H1 (cell line): ENCODE data around the gene ZMIZ1. TPM values are rescaled to one million over a fixed set of nuclear protein-coding genes. Genes with fewer than 3 reads are reported as not detected.

Experiments used
- CTCF ChIA-PET: fragments of 300-600 bp; sonication (Branson Sonifier 250); formaldehyde crosslinking; loops from one replicate; lab custom pipeline; 2021; ENCODE audit not compliant: partially characterized antibody; lab: Charles Lee
- POLR2A ChIA-PET: fragments of 300-600 bp; sonication (Branson Sonifier 250); formaldehyde crosslinking; loops from one replicate; lab custom pipeline; 2021; ENCODE audit warnings: inconsistent platforms; ENCODE audit not compliant: partially characterized antibody; lab: Charles Lee
- DNase-seq, 2 experiments: peaks; one replicate each; pipeline versions ENCODE4 v3.0.0 to v3.0.0-alpha.2; 2010 to 2022; ENCODE audit warnings: low spot score in 2 of 2, low read depth in 1 of 2, mixed read lengths in 1 of 2
- FAIRE-seq: peaks from 2 replicates; lab custom pipeline; 2011; peaks lifted over from hg19 to GRCh38; lab: Jason Lieb, UNC
- H2AFZ ChIP-seq: 2 replicates; pipeline ENCODE4 v1.8.1; 2012; ENCODE audit warnings: low read length, inconsistent platforms
- H2AK5ac ChIP-seq: 2 replicates; pipeline ENCODE4 v1.6.1; 2013; ENCODE audit warnings: low read depth, low read length
- H2BK120ac ChIP-seq: replicated peaks from 2 replicates; pipeline ENCODE3; 2013; ENCODE audit warnings: low read depth, low read length, inconsistent platforms
- H2BK12ac ChIP-seq: 2 replicates; pipeline ENCODE4 v1.6.1; 2013; ENCODE audit warnings: low read depth, low read length
- H2BK15ac ChIP-seq: 2 replicates; pipeline ENCODE4 v1.6.1; 2013; ENCODE audit warnings: low read length
- H2BK20ac ChIP-seq: 2 replicates; pipeline ENCODE4 v1.6.1; 2013; ENCODE audit warnings: low read length
- H2BK5ac ChIP-seq: 2 replicates; pipeline ENCODE4 v1.6.1; 2013; ENCODE audit warnings: low read depth, low read length
- H3K14ac ChIP-seq: 2 replicates; pipeline ENCODE4 v1.6.1; 2013; ENCODE audit warnings: inconsistent platforms; ENCODE audit not compliant: insufficient read length
- H3K18ac ChIP-seq: 2 replicates; pipeline ENCODE4 v1.6.1; 2013; ENCODE audit warnings: low read length; ENCODE audit errors: extremely low read depth
- H3K23ac ChIP-seq: 2 replicates; pipeline ENCODE4 v1.6.1; 2013; ENCODE audit warnings: inconsistent platforms; ENCODE audit not compliant: insufficient read length
- H3K23me2 ChIP-seq: 2 replicates; pipeline ENCODE4 v1.6.1; 2013; ENCODE audit warnings: low read depth, low read length
- H3K27ac ChIP-seq: 2 replicates; pipeline ENCODE4 v1.6.1; 2011; ENCODE audit warnings: low read depth, low read length, inconsistent platforms
- H3K27me3 ChIP-seq, 4 experiments: replicated peaks in 1 of 4; 1 replicate in 1 of 4; 2 replicates in 3 of 4; pipeline versions ENCODE4 v1.6.1 to v1.8.1; 2011 to 2013; ENCODE audit warnings: low read length in 3 of 4, mild to moderate bottlenecking in 3 of 4, inconsistent platforms in 2 of 4, mixed read lengths in 2 of 4, moderate library complexity in 1 of 4; ENCODE audit not compliant: control insufficient read depth in 3 of 4, insufficient read depth in 3 of 4; ENCODE audit errors: extremely low read depth in 1 of 4
- H3K36me3 ChIP-seq, 4 experiments: 2 replicates each; pipeline versions ENCODE4 v1.6.1 to v1.8.1; 2011 to 2013; ENCODE audit warnings: mild to moderate bottlenecking in 4 of 4, low read length in 3 of 4, moderate library complexity in 2 of 4, control low read depth in 1 of 4, inconsistent platforms in 1 of 4; ENCODE audit not compliant: insufficient read depth in 4 of 4, control insufficient read depth in 2 of 4
- H3K4ac ChIP-seq: replicated peaks from 2 replicates; pipeline ENCODE3; 2013; ENCODE audit warnings: low read length, low read depth, mixed read lengths, inconsistent platforms; ENCODE audit not compliant: insufficient read length
- H3K4me1 ChIP-seq, 4 experiments: replicated peaks in 1 of 4; 1 replicate in 1 of 4; 2 replicates in 3 of 4; pipeline versions ENCODE4 v1.6.1 to v1.8.1; 2011 to 2013; ENCODE audit warnings: low read length in 3 of 4, inconsistent platforms in 2 of 4, mixed read lengths in 1 of 4; ENCODE audit not compliant: insufficient read depth in 4 of 4, control insufficient read depth in 3 of 4
- H3K4me2 ChIP-seq, 2 experiments: 2 replicates each; pipeline versions ENCODE4 v1.6.1 to v1.8.1; 2011 to 2013; ENCODE audit warnings: low read depth in 2 of 2, low read length in 2 of 2, control low read depth in 1 of 2, inconsistent platforms in 1 of 2, mild to moderate bottlenecking in 1 of 2; ENCODE audit not compliant: insufficient read depth in 1 of 2
- H3K4me3 ChIP-seq, 4 experiments: fragments of 200-600, 300-600 bp in 1 of 4; sonication (generic), shearing (Covaris generic), sonication (Bioruptor Twin) in 1 of 4; 2 replicates each; pipeline versions ENCODE4 v1.5.1 to v1.8.1; 2011 to 2016; ENCODE audit warnings: low read length in 4 of 4, low read depth in 3 of 4, control low read depth in 2 of 4, inconsistent platforms in 2 of 4, mild to moderate bottlenecking in 2 of 4, mixed read lengths in 1 of 4, moderate library complexity in 1 of 4; ENCODE audit not compliant: insufficient read depth in 2 of 4; ENCODE audit errors: extremely low read depth in 1 of 4
- H3K56ac ChIP-seq: replicated peaks from 2 replicates; pipeline ENCODE3; 2013; ENCODE audit warnings: low read depth, mild to moderate bottlenecking, mixed read lengths, low read length, inconsistent platforms; ENCODE audit not compliant: insufficient read length
- H3K79me1 ChIP-seq: 2 replicates; pipeline ENCODE4 v1.6.1; 2013; ENCODE audit warnings: low read depth, low read length, control low read depth
- H3K79me2 ChIP-seq, 2 experiments: 2 replicates each; pipeline versions ENCODE4 v1.6.1 to v1.8.1; 2012 to 2013; ENCODE audit warnings: low read length in 2 of 2, mild to moderate bottlenecking in 2 of 2, inconsistent platforms in 1 of 2; ENCODE audit not compliant: insufficient read depth in 2 of 2, control insufficient read depth in 1 of 2
- H3K9ac ChIP-seq, 4 experiments: replicated peaks in 1 of 4; 1 replicate in 1 of 4; 2 replicates in 3 of 4; pipeline versions ENCODE4 v1.6.1 to v1.8.1; 2011 to 2013; ENCODE audit warnings: low read depth in 3 of 4, low read length in 3 of 4, control low read depth in 2 of 4, mild to moderate bottlenecking in 2 of 4, moderate library complexity in 2 of 4, inconsistent platforms in 1 of 4; ENCODE audit errors: extremely low read depth in 1 of 4
- H3K9me3 ChIP-seq, 2 experiments: 2 replicates each; pipeline versions ENCODE4 v1.6.1 to v1.8.1; 2012 to 2013; ENCODE audit warnings: mild to moderate bottlenecking in 2 of 2, moderate library complexity in 2 of 2, control low read depth in 1 of 2, inconsistent platforms in 1 of 2, low read depth in 1 of 2, low read length in 1 of 2, mixed read lengths in 1 of 2; ENCODE audit not compliant: insufficient read depth in 2 of 2
- H4K20me1 ChIP-seq, 2 experiments: replicated peaks in 1 of 2; 2 replicates each; pipeline versions ENCODE3 to v1.8.1; 2011 to 2013; ENCODE audit warnings: inconsistent platforms in 2 of 2, low read length in 2 of 2, mild to moderate bottlenecking in 1 of 2; ENCODE audit not compliant: insufficient read depth in 2 of 2, control insufficient read depth in 1 of 2
- H4K5ac ChIP-seq: 2 replicates; pipeline ENCODE4 v1.6.1; 2013; ENCODE audit warnings: low read length, low read depth, mixed read lengths, inconsistent platforms; ENCODE audit not compliant: insufficient read length
- H4K8ac ChIP-seq: 2 replicates; pipeline ENCODE4 v1.8.0; 2013; ENCODE audit warnings: mild to moderate bottlenecking, moderate library complexity, low read length, inconsistent platforms; ENCODE audit not compliant: insufficient read depth; ENCODE audit errors: extremely low read depth
- H4K91ac ChIP-seq: replicated peaks from 2 replicates; pipeline ENCODE3; 2013; ENCODE audit warnings: low read length, mixed read lengths, inconsistent platforms; ENCODE audit not compliant: insufficient read length
- NRF1 ChIP-seq: IDR thresholded peaks from 2 replicates; pipeline ENCODE4 v1.6.1; 2011; ENCODE audit warnings: mild to moderate bottlenecking, low read depth, low read length, improper control_type of control experiment
- PHF8 ChIP-seq: fragments of 200-600 bp; sonication (generic); conservative IDR thresholded peaks from 2 replicates; pipeline ENCODE4 v1.7.1; 2012; ENCODE audit warnings: low read depth, mild to moderate bottlenecking, inconsistent platforms, low read length, moderate library complexity
- POU5F1 ChIP-seq: IDR thresholded peaks from 2 replicates; pipeline ENCODE4 v1.6.1; 2011; ENCODE audit warnings: low read depth, mild to moderate bottlenecking, low read length, moderate library complexity
- SP4 ChIP-seq: IDR thresholded peaks from 2 replicates; pipeline ENCODE4 v1.6.1; 2012; ENCODE audit warnings: low read length, inconsistent platforms
- TAF1 ChIP-seq: IDR thresholded peaks from 2 replicates; pipeline ENCODE4 v1.6.1; 2011; ENCODE audit warnings: mild to moderate bottlenecking, low read depth, low read length
- WGBS, 2 experiments: shearing (Covaris generic) in 1 of 2; methylation state at CpG; one replicate each; pipeline versions ENCODE4 v1.1.6 to v1.1.7; 2013 to 2015; ENCODE audit warnings: low lambda C conversion rate in 2 of 2, mixed read lengths in 2 of 2, inconsistent platforms in 1 of 2, low coverage in 1 of 2, missing lambda C conversion rate in 1 of 2; ENCODE audit not compliant: insufficient replicate concordance in 2 of 2, insufficient coverage in 1 of 2, insufficient read length in 1 of 2; ENCODE audit errors: extremely low coverage in 1 of 2, missing lambda C conversion rate in 1 of 2; 5-methylcytosine and 5-hydroxymethylcytosine counted together
- polyA plus RNA-seq, 7 experiments: library from polyadenylated mRNA; depleted of rRNA in 3 of 7; stranded (reverse) in 5 of 7; unstranded in 2 of 7; fragments of >200 nt in 5 of 7; fragments of 200-250 nt in 2 of 7; gene quantifications; 1 replicate in 5 of 7; 2 replicates in 1 of 7; 4 replicates in 1 of 7; pipeline versions ENCODE4 v1.2.1 to v1.2.3, GENCODE V29; 2011 to 2013; ENCODE audit warnings: missing spikeins in 2 of 7, mixed read lengths in 2 of 7
- total RNA-seq: library from RNA; stranded (reverse); fragmentation: NEBNext Ultra II Directional; extraction: Animal tissue kit (Norgen Biotek cat#: 25700); gene quantifications from 2 replicates; pipeline ENCODE4 v1.2.1, GENCODE V29; 2021
- TF ChIP-seq, protein P1 (sequence below), 3 experiments: IDR thresholded peaks; 1 replicate in 2 of 3; 2 replicates in 1 of 3; pipeline versions ENCODE4 v1.5.1 to v1.6.1; 2011; ENCODE audit warnings: low read length in 3 of 3, mild to moderate bottlenecking in 3 of 3, inconsistent platforms in 2 of 3, low read depth in 1 of 3, moderate library complexity in 1 of 3; ENCODE audit not compliant: insufficient read depth in 1 of 3; ENCODE audit errors: control extremely low read depth in 1 of 3
- TF ChIP-seq, protein P2 (sequence below): IDR thresholded peaks from 2 replicates; pipeline ENCODE4 v1.6.1; 2011; ENCODE audit warnings: low read length, improper control_type of control experiment

ZMIZ1 gene
- total and polyA plus RNA-seq, 2 of the 8 experiments (the other 6 are each of a cell fraction or from before 2014, with no cell fraction given), result 8.1 to 28.0 TPM

- no peak overlapping the region for H3K27ac ChIP-seq
- H3K9me3 ChIP-seq, result peaks cover 0 to 10% of the 10 kb centered on the region in 2 experiments; a peak in 1 of 4 replicates
- H2AFZ ChIP-seq, result no peak overlapping the region
- no peak for FAIRE-seq
- no peak overlapping the region for H3K4ac ChIP-seq
- no peak overlapping the region for H4K91ac ChIP-seq
- no peak overlapping the region for H2BK12ac ChIP-seq
- TF ChIP-seq, protein P1, sequence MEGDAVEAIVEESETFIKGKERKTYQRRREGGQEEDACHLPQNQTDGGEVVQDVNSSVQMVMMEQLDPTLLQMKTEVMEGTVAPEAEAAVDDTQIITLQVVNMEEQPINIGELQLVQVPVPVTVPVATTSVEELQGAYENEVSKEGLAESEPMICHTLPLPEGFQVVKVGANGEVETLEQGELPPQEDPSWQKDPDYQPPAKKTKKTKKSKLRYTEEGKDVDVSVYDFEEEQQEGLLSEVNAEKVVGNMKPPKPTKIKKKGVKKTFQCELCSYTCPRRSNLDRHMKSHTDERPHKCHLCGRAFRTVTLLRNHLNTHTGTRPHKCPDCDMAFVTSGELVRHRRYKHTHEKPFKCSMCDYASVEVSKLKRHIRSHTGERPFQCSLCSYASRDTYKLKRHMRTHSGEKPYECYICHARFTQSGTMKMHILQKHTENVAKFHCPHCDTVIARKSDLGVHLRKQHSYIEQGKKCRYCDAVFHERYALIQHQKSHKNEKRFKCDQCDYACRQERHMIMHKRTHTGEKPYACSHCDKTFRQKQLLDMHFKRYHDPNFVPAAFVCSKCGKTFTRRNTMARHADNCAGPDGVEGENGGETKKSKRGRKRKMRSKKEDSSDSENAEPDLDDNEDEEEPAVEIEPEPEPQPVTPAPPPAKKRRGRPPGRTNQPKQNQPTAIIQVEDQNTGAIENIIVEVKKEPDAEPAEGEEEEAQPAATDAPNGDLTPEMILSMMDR (IDR thresholded peaks at IDR 0.05; ENCODE audit: control extremely low read depth in 1 of 3, insufficient read depth in 1 of 3, low read depth in 1 of 3, low read length in 3 of 3), result no peak
- TF ChIP-seq TAF1 (no peak), POU5F1 (no peak), NRF1 (no peak), PHF8 (no peak), SP4 (no peak)
- TF ChIP-seq, protein P2, sequence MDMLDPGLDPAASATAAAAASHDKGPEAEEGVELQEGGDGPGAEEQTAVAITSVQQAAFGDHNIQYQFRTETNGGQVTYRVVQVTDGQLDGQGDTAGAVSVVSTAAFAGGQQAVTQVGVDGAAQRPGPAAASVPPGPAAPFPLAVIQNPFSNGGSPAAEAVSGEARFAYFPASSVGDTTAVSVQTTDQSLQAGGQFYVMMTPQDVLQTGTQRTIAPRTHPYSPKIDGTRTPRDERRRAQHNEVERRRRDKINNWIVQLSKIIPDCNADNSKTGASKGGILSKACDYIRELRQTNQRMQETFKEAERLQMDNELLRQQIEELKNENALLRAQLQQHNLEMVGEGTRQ, result no peak
- no peak overlapping the region for H2BK120ac ChIP-seq
- no peak overlapping the region for H2BK5ac ChIP-seq
- no peaks in the 10 kb centered on the region; a peak in 3 of 7 replicates for H3K4me1 ChIP-seq
- no peak overlapping the region for H3K56ac ChIP-seq
- H3K23me2 ChIP-seq, result no peaks in the 10 kb centered on the region
- no peak overlapping the region for H2BK20ac ChIP-seq
- H3K79me2 ChIP-seq, result no peaks in the 10 kb centered on the region
- H4K8ac ChIP-seq, result no peak overlapping the region
- no peaks in the 10 kb centered on the region for H3K27me3 ChIP-seq
- ChIA-PET POLR2A (no interaction called here), CTCF (interaction anchor here (0.9 kb wide), 1 partner anchor 18 kb away, joined by 3 read pairs; no protein-coding TSS in a partner anchor)
- peaks cover 5 to 6% of the 10 kb centered on the region in 2 experiments for H4K20me1 ChIP-seq
- DNase-seq, result no peak
- no peak overlapping the region for H3K9ac ChIP-seq
- peaks cover 0 to 13% (median 5%) of the 10 kb centered on the region in 4 experiments; a peak in 5 of 8 replicates for H3K36me3 ChIP-seq
- no peak overlapping the region for H2BK15ac ChIP-seq
- WGBS, 2 experiments, result 93% methylated on average over 13 of the region's 13 CpGs; no CpG with 5 or more reads in 1 of the 2 experiments
- H3K23ac ChIP-seq, result no peak overlapping the region
- 0 out of 2 replicates have a peak, but pooled peaks cover 2% of the 10 kb centered on the region for H3K79me1 ChIP-seq
- no peak overlapping the region for H2AK5ac ChIP-seq
- H3K4me3 ChIP-seq, result no peak overlapping the region
- H3K4me2 ChIP-seq, result no peak overlapping the region
- no peak overlapping the region for H3K18ac ChIP-seq
- no peak overlapping the region for H3K14ac ChIP-seq
- no peak overlapping the region for H4K5ac ChIP-seq
Measured at GRCh38 chr10:79277579-79278269, 209.0 kb downstream of the ZMIZ1 start.
